C4-2B (cell line): Measurements from ENCODE around the gene CCNG2.
A peak's percentile ranks its signal among the peaks of the same experiment; 100 is the strongest.

Experiments used
- H3K27ac ChIP-seq: fragments of 450-650 bp; 2 replicates; pipeline ENCODE4 v1.5.1; 2017
- ZFX ChIP-seq: fragments of 450-650 bp; IDR thresholded peaks from 2 replicates; pipeline ENCODE4 v1.6.1; 2017
- TF ChIP-seq, protein P1 (sequence below): fragments of 450-650 bp; conservative IDR thresholded peaks from 2 replicates; pipeline ENCODE4 v1.5.1; 2017; ENCODE audit warnings: mild to moderate bottlenecking

CCNG2 gene, protein sequence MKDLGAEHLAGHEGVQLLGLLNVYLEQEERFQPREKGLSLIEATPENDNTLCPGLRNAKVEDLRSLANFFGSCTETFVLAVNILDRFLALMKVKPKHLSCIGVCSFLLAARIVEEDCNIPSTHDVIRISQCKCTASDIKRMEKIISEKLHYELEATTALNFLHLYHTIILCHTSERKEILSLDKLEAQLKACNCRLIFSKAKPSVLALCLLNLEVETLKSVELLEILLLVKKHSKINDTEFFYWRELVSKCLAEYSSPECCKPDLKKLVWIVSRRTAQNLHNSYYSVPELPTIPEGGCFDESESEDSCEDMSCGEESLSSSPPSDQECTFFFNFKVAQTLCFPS

GRCh38 chr4:77156912-77157858 is at the start of gene CCNG2:
Gene CCNG2, plus strand, starts transcription at chr4:77157207. Its CDS starts 1,326 bp downstream, at chr4:77158533.
- TF ChIP-seq ZFX: no peak
- TF ChIP-seq, protein P1, sequence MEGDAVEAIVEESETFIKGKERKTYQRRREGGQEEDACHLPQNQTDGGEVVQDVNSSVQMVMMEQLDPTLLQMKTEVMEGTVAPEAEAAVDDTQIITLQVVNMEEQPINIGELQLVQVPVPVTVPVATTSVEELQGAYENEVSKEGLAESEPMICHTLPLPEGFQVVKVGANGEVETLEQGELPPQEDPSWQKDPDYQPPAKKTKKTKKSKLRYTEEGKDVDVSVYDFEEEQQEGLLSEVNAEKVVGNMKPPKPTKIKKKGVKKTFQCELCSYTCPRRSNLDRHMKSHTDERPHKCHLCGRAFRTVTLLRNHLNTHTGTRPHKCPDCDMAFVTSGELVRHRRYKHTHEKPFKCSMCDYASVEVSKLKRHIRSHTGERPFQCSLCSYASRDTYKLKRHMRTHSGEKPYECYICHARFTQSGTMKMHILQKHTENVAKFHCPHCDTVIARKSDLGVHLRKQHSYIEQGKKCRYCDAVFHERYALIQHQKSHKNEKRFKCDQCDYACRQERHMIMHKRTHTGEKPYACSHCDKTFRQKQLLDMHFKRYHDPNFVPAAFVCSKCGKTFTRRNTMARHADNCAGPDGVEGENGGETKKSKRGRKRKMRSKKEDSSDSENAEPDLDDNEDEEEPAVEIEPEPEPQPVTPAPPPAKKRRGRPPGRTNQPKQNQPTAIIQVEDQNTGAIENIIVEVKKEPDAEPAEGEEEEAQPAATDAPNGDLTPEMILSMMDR: no peak
- H3K27ac ChIP-seq: peak within 1 kb of the TSS; percentile 91

GRCh38 chr4:77110730-77111129 is 46.3 kb upstream of the CCNG2 start:
- H3K27ac ChIP-seq: no peak overlapping the region

DNA sequence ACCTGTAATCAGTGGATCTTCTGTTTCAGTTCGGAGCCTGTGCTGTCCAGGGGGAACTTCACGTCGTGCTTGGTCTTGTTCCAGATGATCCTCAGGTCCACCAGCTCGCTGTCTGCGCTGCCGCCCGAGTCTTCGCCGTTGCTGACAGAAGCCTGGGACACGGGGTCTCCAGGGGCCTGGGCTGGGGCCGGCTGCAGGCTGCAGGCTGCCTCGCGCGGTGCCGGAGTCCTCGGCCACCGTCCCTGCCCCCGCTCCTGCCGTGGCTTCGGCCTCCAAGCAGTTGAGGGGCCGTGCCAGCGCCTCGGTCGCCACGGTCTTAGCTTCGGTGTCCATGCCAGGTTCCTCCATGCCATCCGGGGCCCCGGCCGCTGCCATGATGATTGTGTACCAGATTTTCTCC is 43.9 kb upstream of the CCNG2 start:
- TF ChIP-seq ZFX: no peak
- TF ChIP-seq, protein P1: no peak
- no peak overlapping the region for H3K27ac ChIP-seq

More at GRCh38 chr4:77110730-77111129, 46.3 kb upstream of the CCNG2 start:
- TF ChIP-seq, protein P1: no peak

GRCh38 chr4:77117721-77118120 is 39.3 kb upstream of the CCNG2 start:
- H3K27ac ChIP-seq: no peak overlapping the region
- TF ChIP-seq ZFX: no peak
- TF ChIP-seq, protein P1: no peak

DNA sequence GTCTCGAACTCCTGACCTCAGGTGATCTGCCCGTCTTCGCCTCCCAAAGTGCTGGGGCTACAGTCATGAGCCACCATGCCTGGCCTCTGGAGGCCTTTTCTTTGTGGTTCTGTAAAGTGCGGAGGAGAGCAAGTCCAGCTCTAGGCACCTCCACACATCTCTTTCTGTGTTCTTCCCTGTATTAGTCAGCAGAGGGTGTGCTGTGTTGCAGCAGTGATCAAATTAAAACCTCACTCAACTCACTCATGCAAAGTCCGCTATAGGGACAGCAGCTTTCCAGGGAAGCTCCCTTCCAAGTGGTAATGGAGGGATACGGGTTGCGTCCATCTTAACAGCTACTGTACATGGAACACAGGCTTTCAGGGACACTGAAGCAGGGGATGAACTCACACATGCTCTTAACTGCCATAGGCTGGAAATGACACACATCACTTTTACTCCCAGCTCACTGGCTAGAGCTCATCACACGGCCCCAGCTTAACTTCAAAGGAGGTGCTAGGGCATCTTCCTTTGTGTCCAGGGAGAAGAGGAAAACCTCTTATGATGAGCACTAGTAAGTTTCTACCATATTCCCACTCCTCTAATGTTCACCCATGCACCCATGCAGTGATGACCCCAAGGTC is 36.0 kb upstream of the CCNG2 start:
- H3K27ac ChIP-seq: no peak overlapping the region
- no peak for TF ChIP-seq ZFX
- TF ChIP-seq, protein P1: no peak

DNA sequence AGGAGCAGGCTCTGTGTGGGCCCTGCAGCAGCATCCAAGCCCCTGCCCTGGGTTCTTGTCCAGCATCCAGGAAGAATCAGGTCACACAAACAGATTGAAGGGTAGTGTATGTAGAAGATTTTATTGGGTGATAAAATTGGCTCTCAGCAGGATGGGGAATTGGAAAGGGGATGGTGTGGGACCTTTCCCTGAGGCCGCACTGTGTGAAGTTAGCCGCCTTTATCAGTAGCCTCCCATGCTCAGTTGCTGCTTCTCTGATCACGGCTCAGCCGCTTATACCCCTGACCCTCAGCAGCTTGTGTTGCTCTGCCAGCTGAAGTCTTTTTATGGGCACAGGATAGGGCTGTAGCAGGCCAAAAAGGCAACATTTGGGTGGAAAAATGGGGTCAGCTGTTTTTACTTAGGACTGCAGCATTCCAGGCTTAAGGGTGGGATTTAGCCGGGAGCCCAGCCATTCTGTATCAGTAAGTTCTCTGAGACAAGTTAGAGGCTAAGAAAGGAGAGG is 35.2 kb upstream of the CCNG2 start:
- TF ChIP-seq, protein P1: no peak
- TF ChIP-seq ZFX: no peak
- H3K27ac ChIP-seq: no peak overlapping the region
